HG03521 (cell line): ENCODE results near the gene STX2.
A peak's percentile ranks its signal among the peaks of the same experiment; 100 is the strongest.
"Not testable (repeated sequence)": the region's sequence is repeated elsewhere in the genome, so short reads cannot be mapped to it uniquely, and the experiment has no call there.

ENCODE experiments used
- ATAC-seq: cut with Tn5 transposase; IDR thresholded peaks from one replicate; pipeline ENCODE4 v1.9.1; 2021; ENCODE audit warnings: mild to moderate bottlenecking, moderate library complexity; ENCODE audit not compliant: unreplicated experiment

The STX2 gene

DNA sequence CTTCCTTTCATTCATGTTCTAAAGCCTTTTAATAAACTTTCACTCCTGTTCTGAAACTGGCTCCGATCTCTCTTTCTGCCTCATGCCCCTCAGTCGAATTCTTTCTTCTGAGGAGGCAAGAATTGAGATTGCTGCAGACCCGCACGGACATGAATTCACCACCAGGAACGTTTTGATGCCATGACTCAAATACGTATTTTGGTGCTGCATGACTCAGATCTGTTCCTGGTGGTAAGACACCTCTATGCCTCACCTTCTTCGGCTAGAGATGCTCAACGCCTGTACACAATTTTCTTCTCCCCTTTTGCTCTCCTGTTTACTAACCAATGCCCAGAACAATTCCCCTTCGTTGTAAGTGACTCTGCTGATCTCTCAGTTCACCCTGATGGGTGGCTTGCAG, 70.9 kb downstream of the STX2 start:
- ATAC-seq, result no peak

DNA sequence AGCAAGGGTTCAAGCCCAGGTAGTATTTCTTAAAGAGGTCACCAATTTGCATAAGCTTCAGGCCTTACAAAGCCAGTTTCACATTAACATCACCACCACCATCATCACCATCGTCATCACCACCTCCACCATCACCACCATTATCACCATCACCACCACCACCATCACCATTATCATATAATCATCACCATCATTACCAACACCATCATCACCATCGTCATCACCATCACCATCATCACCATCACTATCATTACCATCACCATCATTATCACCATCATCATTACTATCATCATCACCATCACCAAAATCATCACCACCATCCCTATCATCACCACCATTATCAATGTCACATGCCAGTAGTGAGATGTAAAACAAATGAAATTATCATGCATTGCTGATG, 72.6 kb downstream of the STX2 start:
- ATAC-seq, result no peak

DNA sequence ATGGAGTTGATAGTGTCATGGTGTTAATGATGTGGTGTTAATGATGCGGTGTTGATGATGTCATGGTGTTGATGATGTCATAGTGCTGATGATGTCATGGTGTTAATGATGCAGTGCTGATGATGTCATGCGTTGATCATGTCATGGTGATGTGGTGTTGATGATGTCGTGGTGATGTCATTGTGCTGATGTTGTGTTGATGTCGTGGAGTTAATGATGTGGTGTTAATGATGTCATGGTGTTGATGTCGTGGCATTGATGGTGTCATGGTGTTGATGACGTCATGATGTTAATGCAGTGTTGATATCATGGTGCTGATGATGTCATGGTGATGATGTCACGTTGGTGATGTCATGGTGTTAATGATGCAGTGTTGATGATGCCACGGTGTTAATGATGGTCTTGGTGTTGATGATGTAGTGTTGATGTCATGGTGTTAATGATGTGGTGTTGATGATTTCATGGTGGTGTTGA, 73.8 kb downstream of the STX2 start:
- no peak for ATAC-seq

DNA sequence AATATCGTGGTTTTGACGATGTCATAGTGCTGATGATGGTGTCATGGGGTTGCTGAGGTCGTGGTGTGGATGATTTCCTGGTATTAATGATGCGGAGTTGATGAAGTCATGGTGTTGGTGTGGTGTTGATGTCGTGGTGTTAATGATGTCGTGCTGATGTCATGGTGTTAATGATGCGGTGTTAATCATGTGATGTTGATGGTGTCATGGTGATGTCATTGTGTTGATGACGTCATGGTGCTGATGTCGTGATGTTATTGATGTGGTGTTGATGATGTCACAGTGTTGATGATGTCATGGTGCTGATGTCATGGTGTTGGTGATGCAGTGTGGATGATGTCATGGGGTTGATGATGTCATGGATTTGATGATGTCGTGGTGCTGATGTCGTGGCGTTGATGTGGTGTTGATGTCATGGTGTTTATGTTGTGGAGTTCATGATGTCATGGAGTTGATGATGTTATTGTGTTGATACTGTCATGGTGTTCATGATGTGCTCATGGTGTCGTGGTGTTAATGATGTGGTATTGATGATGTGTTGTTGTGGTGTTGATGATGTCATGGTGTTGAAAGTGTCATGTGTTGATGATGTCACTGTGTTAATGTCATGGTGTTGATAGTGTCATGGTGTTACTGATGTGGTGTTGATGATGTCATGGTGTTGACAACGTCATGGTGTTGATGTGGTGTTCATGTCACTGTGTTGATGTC, 74.4 kb downstream of the STX2 start:
- no peak for ATAC-seq

DNA sequence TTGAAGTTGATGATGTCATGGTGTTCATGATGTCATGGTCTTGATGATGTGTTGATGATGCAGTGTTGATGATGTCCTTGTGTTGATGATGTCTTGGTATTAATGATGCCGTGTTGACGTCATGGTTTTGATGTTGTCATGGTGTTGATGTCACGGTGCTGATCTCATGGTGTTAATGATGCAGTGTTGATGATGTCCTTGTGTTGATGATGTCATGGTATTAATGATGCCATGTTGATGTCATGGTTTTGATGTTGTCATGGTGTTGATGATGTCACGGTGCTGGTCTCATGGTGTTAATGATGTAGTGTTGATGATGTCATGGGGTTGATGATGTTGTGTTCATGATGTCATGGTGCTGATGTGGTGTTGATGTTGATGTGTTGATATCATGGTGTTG, 75.0 kb downstream of the STX2 start:
- ATAC-seq, result no peak

DNA sequence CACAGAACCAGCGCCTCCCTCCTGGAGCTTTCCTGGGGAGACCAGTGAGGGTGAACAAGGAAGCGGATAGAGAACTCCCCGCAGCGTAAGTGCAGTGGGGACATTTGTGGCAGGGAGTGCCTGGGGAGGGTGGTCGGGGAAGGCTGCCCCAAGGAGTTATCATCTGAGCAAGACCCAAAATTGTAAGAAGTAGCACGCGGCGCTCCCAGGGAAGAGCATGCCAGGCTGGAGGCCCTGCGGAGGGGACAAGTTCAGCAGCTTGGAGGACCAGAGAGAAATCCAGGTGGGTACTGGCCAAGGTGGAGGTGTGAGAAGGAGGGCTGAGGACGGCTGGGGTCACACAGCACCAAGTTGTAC, 76.8 kb downstream of the STX2 start:
- ATAC-seq, result no peak

DNA sequence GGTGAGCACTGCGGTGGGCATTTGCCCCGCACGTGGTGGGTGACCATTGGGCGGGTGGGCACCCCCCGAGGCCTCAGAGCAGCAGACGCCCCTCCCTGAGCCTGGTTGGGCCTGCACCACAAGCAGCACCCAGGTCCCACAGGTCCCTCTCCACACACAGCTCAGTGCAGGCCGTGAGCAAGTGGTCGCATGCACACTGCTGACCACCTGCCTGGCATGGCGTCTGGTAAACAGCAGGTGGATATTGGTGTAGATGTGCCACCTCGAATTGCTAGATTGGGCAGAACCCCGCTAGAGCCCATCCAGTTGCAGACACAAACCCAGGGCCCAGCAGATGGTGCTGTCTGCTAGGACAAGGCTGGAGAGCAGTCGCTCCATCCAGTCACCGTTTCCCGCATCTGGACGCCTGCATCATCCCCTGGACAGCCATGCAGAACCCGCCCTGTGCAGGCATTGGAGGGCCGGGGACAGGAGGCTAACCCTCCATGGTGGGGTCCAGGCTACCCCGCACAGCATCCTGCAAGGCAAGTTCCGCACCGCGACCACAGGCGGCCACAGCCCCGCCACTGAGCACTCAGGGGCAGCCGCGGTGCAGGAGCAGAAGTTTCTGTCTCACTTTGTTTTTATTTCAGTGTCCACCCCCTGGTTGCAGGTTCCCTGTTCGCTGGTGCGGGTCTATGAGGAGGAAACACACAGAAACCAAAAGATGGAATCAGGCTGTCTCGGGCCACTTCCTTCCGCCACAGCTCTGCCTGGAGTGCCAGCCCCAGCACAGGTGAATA, 77.3 kb downstream of the STX2 start:
- ATAC-seq, result no peak

DNA sequence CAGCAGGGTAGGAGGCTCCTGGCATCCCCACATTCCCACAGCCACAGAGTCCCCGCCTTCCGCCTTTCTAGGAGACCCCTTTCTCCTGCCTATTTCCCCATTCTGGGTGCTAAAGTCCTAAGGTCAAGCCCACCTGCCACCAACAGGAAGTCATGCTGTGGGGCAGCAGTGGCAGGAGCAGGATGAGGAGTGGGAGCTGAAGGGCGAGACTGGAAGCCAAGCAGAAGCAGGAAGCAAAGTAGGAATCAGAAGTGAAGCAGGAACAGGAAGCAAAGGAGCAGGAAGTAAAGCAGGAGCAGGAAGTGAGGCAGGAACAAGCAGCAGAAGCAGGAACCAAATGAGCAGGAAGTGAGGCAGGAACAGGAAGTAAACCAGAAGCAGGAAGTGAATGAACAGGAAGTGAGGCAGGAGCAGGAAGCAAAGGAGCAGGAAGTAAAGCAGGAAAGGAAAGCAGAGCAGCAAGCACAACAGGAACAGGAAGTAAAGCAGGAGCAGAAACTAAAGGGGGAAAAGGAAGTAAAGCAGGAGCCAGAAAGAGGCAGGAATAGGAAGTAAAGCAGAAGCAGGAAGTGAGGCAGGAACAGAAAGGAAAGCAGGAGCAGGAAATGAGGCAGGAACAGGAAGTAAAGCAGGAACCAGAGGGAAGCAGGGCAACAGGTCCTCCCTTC, 84.7 kb downstream of the STX2 start:
- no peak for ATAC-seq

DNA sequence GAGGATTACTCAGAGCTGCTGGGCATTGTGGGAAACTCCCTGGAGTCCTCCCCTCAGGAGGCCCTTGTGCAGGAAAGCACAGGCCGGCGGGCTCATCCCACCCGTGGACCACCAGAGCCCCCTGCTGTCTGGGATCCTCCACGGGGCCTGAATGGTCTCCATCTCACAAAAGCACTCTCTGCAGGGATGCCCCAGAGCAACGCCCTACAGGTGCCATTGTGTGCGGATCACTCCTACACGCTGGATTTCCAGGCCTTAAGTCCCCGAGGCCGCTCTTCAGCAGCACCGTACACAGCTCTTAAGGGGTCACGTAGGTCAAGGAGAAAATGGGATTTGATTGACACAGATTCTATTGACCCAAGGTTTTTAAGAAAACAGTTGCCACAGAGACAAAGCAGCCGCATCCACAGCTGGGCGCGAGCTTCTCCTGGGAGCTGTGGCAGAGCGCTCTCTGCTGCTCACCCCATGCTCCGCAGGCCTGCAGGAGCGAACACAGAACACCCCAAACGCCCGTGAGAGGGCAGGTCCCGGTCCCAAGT, 86.3 kb downstream of the STX2 start:
- ATAC-seq, result no peak

DNA sequence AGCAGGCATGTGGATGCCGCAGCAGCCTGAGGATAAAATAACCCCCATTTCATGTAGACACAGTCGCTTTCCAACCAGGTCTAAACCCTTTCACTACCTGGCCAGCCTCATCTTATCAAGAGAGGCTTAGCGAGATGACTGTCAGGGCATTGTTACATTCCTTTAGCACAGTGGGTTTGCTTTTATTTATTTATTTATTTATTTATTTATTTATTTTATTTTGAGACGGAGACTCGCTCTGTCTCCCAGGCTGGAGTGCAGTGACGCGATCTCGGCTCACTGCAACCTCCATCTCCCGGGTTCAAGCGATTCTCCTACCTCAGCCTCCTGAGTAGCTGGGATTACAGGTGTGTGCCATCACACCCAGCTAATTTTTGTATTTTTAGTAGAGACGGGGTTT, 87.0 kb downstream of the STX2 start:
- not testable (repeated sequence) for ATAC-seq

DNA sequence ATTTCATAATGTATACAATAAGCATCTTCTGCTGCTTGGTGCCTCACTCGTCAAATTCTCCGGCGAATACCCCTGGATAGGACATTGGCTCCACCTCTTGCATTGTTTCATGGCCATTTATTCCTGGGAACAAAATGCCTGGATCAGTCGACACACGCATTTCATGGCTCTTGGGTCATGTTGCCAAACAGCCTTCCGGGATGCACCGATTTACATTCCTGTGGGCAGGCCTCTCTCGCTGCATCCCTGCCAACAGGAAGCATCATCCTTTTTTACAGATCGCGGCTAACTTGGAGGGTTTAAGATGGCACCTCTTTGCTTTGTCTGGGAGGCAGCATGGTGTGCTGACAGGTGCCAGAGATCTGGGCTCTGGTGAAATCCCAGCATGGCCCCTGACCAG, 90.3 kb downstream of the STX2 start:
- no peak for ATAC-seq

DNA sequence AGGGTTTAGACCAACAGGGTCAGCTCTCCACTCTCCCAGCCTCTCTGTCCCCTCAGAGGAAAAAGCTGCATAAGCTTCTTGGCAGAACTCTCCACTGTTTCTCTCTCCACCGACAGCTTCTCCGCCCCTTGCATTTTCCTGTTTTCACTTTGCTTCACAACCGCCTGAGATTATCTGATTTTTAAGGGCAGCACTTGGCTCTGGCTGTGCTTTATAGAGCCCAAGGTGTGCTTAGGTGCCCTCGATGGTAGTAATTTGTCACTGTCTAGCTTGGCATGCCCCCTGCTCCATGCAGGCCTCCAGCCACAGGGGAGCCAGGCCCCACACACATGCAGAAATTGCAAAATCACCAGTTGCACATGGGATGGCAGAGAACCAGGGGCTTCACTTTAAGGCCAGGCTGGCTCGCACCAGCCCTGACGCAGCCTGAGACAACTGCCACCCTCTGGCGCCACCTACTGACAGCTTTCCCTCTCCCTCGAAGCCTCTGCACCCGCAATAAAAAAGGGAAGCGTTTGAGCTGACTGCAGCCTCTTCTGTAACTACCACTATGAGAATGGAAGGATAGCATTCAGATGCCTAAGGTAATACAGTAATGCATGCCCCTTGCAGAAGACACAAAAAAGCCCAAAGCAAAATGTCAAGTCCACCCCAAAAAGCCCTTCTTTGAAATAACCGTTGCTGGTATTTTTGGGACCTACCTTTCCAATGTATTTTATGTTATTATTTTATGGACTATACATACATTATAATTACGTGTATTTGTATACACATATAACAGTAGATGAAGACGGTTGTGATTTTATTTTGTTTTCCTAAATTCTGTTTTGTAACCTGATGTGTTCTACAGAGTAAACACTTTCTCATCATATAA, 90.9 kb downstream of the STX2 start:
- ATAC-seq, result peak; percentile 71

DNA sequence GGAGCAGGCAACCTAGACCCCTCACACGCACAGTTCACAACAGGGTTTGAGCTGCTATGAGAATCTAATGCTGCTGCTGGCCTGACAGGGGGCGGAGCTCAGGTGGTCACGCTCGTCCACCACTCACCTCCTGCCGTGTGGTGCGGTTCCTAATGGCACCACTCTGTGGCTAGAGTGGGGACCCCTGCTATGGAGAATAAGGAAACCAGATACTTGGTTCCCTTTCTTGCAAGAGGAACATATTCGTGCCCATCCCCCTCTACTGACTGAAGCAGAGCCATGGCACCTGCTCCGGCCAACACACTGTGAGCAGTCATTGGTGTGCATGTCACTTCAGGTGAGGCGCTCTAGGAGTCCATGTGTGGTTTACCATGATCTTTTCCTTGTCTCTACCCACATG, 92.5 kb downstream of the STX2 start:
- no peak for ATAC-seq

DNA sequence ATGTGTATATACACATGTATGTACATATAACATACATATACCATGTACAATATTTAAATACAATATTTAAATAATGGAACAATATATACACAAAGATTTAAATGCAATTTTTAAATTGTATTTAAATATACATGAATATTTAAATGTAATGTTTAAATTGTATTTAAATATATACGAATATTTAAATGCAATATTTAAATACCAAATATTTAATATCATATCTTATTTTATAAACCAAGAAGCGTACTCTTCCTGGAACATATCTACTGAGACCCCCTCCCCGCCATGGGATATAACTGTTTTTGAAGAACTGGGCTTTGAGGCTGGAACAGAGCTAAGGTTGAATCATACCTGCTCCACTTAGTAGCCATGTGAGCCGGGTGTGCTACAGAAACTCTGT, 93.1 kb downstream of the STX2 start:
- no peak for ATAC-seq

DNA sequence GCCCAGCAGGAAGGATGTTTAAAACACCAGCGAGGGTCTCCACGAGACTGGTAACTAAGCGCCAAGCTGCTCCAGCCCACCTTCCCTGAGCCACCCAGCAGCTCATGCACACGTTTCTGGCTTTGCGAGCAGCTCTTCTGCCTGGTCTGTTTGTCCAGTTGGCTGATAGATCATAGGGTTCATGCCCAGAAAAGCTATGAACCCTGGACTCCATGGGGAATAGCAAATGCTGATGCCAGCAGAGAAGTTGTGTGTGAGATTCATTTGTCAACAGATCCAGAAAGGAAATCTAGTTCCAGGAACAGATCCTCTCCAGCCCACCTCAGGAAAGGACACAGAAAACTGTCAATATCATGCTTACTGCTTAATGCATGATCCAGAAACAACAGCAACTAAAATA, 94.8 kb downstream of the STX2 start:
- no peak for ATAC-seq

DNA sequence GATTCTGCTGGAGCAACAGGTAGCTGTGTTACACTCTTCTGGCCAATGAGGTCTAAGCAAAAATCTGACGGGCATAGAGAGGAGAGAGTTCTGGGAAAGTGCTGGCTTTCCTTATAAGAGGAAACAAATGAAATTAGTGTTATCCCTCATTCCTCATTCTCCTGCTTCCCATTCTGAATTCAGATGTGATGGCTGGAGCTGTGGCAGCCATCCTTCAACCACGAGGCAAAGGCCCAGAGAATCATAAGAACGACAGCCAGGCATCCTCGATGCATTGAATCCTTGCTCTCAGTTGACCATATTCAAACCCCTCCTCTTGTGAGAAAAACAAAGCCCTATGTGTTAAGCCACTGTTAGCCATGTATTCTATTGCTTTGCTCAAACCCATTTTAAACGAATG, 95.4 kb downstream of the STX2 start:
- ATAC-seq, result no peak

DNA sequence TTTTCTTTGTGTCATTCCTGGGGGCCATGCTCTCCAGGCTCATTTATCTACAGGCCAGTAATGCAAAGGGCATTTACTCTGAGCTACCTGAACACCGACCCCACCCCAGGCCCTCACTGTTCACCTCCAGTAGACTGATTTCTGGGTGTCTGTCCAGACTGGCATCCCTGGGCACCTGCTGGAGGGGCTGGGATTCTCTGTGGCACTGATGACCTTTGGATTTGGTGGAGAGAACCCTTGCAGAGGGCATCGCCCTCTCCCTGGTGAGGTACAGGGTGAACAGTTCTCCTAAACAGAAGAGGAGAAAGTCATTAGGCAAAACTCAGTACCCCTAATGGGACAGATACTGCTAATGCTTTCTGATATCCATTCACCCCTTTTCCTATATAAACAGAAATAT, 95.9 kb downstream of the STX2 start:
- no peak for ATAC-seq

DNA sequence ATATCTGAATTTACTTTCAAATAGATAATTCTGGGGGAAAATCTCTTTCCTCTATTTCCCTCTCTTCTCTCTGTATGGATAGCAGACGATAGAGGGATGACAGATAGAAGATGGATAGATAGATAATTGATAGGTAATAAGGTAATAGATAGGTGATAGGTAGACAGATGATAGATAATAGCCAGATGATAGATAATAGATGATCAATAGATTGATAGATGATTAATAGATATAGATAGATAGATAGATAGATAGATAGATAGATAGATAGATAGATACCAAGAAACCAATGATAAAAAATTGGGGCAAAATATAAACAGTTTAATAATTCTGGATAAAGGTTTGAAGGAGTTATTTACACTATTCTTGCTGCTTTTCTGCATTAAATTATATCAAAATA, 96.3 kb downstream of the STX2 start:
- ATAC-seq, result no peak

DNA sequence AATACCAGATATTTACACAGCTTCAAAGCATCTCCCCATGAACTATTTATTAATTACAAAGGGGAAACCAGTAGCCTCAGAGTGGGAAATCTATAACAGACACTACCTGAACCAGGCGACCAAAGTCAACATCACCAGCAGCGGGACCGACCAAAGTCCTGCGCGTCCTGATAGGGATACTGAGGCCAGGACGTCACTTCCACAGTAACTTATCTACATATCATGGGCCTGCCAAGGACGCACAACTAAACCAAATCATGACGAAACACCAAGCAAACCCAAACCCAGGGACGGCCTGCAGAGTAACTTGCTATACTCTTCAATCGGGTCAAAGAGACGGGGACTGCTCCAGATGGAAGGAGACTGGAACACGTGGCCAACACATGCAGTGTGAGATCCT, 96.9 kb downstream of the STX2 start:
- ATAC-seq, result no peak
